Measurements from ENCODE around the gene PLPPR3.

Gene PLPPR3

GRCh38 chr19:801030-801860, 20.5 kb downstream of the PLPPR3 start (continued):
- TF ChIP-seq EGR2 (tag by site-specific recombination; IDR thresholded peaks at IDR 0.05; ENCODE audit: low read depth) (peak; percentile 39; the same call in 1 of the 2 replicates), HIC1 (tag by site-specific recombination; IDR thresholded peaks at IDR 0.05) (peak; percentile 84), KLF9 (tag by site-specific recombination; IDR thresholded peaks at IDR 0.05; ENCODE audit: low read depth) (peak; percentile 74), ZNF112 (tag by site-specific recombination; IDR thresholded peaks at IDR 0.05) (no peak), ZNF175 (tag by site-specific recombination; IDR thresholded peaks at IDR 0.05) (no peak), ZNF132 (tag by site-specific recombination; IDR thresholded peaks at IDR 0.05; ENCODE audit: borderline replicate concordance) (no peak), ZNF521 (tag by site-specific recombination; IDR thresholded peaks at IDR 0.05) (no peak), SP7 (tag by site-specific recombination; IDR thresholded peaks at IDR 0.05) (0 out of 2 replicates have a peak, but pooled peaks have one; percentile 30), ZNF544 (tag by site-specific recombination; IDR thresholded peaks at IDR 0.05) (no peak), WT1 (tag by site-specific recombination; IDR thresholded peaks at IDR 0.05) (peak; percentile 82), ZNF184 (tag by site-specific recombination; IDR thresholded peaks at IDR 0.05) (no peak), SCRT2 (tag by site-specific recombination; IDR thresholded peaks at IDR 0.05) (no peak), ZNF211 (tag by site-specific recombination; IDR thresholded peaks at IDR 0.05; ENCODE audit: low read depth) (no peak), ZIC2 (tag by site-specific recombination; IDR thresholded peaks at IDR 0.05) (peak; percentile 86), ZBTB8A (tag by site-specific recombination; IDR thresholded peaks at IDR 0.05) (peak; percentile 81)
- TF ChIP-seq, protein P1, sequence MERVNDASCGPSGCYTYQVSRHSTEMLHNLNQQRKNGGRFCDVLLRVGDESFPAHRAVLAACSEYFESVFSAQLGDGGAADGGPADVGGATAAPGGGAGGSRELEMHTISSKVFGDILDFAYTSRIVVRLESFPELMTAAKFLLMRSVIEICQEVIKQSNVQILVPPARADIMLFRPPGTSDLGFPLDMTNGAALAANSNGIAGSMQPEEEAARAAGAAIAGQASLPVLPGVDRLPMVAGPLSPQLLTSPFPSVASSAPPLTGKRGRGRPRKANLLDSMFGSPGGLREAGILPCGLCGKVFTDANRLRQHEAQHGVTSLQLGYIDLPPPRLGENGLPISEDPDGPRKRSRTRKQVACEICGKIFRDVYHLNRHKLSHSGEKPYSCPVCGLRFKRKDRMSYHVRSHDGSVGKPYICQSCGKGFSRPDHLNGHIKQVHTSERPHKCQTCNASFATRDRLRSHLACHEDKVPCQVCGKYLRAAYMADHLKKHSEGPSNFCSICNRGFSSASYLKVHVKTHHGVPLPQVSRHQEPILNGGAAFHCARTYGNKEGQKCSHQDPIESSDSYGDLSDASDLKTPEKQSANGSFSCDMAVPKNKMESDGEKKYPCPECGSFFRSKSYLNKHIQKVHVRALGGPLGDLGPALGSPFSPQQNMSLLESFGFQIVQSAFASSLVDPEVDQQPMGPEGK (tag by site-specific recombination; IDR thresholded peaks at IDR 0.05): no peak; the same call in 1 of the 2 replicates

GRCh38 chr19:800360-801029, 21.3 kb downstream of the PLPPR3 start:
- peaks cover 0 to 74% of the 10 kb centered on the region in 2 experiments; a peak in 2 of 3 replicates for H3K36me3 ChIP-seq (ENCODE audit: control insufficient read depth in 2 of 2, insufficient read depth in 1 of 2, low read length in 2 of 2)
- peak overlapping the region; percentile 97 for H3K27ac ChIP-seq (ENCODE audit: extremely low read depth, low read depth, low read length)
- H3K4me1 ChIP-seq (ENCODE audit: control insufficient read depth, insufficient read depth, low read length): peaks cover 25% of the 10 kb centered on the region
- no peaks in the 10 kb centered on the region for H3K9me3 ChIP-seq (ENCODE audit: control insufficient read depth, insufficient read depth, low read depth, low read length)
- peak overlapping the region; percentile 21 for H3K4me3 ChIP-seq (ENCODE audit: low read depth, low read length)
- POLR2A ChIA-PET: interaction anchor here (0.9 to 1.7 kb wide), 5 partner anchors 9 to 26 kb away, joined by 3 to 5 read pairs (median 4); no protein-coding TSS in a partner anchor
- CTCF ChIA-PET: interaction anchor here (0.9 to 1.0 kb wide), 2 partner anchors 30 to 31 kb away, joined by 4 to 6 read pairs; no protein-coding TSS in a partner anchor
- TF ChIP-seq ZNF510 (tag by site-specific recombination; IDR thresholded peaks at IDR 0.05; ENCODE audit: insufficient replicate concordance): no peak
- TF ChIP-seq ZNF157 (tag by site-specific recombination; IDR thresholded peaks at IDR 0.05): no peak
- TF ChIP-seq ZNF202 (tag by site-specific recombination; IDR thresholded peaks at IDR 0.05; ENCODE audit: borderline replicate concordance): no peak
- 0 out of 2 replicates have a peak, but pooled peaks have one; percentile 29 for TF ChIP-seq ZBTB8A (tag by site-specific recombination; IDR thresholded peaks at IDR 0.05)
- TF ChIP-seq ZNF449 (tag by site-specific recombination; IDR thresholded peaks at IDR 0.05): peak; percentile 50; the same call in 1 of the 2 replicates
- TF ChIP-seq ZNF571 (tag by site-specific recombination; IDR thresholded peaks at IDR 0.05): no peak
- TF ChIP-seq HIC1 (tag by site-specific recombination; IDR thresholded peaks at IDR 0.05): 0 out of 2 replicates have a peak, but pooled peaks have one; percentile 10
- TF ChIP-seq ZNF658 (tag by site-specific recombination; IDR thresholded peaks at IDR 0.05): no peak

Data from HEK293 (cell line).